Pons (tissue), 1 donor: ENCODE results near the gene FXYD2.
A peak's percentile ranks its signal among the peaks of the same experiment; 100 is the strongest.
"Not testable (repeated sequence)": the region's sequence is repeated elsewhere in the genome, so short reads cannot be mapped to it uniquely, and the experiment has no call there.

Source experiments
- DNase-seq: peaks from one replicate; pipeline ENCODE4 v3.0.0-alpha.2; 2016; ENCODE audit warnings: low spot score

Gene FXYD2

DNA sequence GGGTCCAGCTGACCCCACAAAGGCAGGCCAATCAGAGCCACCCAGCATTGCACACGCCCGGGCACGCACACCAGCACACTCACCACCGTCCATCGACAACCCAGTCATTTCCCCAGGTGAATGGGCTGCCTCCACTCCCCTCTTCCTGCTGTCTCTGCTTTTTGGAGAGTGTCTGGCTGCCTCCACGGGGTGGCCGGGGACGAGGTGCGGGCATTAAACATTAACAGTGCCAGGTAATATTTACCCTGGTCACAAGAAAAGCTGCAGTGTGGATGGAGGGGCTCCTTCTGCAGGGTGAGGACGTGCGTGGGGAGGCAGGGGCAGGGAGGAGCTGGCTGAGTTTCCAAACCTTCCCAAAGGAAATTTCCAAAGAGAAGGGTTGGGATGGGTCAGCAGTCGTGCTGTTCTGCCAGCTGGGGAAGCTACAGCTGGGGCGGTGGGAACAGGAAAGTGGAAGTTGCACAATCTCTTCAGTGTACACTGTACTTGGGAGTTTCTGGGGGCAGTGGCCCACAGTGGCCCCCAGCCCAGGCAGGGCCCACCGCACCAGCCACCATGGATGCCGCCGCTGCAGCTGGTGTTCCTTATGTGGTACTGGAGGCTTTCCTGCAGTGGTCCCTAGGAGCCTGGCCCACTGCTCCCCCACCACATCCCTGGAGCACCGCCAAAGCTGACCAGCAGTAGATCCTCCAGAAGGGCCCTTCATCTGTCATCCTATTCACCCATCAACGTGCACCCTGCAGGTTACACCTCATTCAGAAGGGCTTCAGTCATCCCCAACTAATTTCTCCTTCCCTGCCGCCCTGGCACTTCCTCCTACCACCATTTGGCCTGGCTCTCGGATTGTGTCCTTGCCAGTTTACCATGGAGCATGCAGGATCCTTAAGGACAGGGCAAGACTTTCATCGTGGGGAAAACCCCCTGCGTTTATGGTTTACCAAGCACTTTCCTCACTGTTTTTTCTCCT, at the start of gene FXYD2:
FXYD2 (minus strand) TSS at position 174 of the 967 bp plus-strand sequence; CDS start at position 108, 66 bp downstream.
- DNase-seq, result no peak

GRCh38 chr11:117873828-117874125, 49.2 kb upstream of the FXYD2 start:
- no peak for DNase-seq

GRCh38 chr11:117872975-117873827, 48.7 kb upstream of the FXYD2 start:
- DNase-seq, result no peak

DNA sequence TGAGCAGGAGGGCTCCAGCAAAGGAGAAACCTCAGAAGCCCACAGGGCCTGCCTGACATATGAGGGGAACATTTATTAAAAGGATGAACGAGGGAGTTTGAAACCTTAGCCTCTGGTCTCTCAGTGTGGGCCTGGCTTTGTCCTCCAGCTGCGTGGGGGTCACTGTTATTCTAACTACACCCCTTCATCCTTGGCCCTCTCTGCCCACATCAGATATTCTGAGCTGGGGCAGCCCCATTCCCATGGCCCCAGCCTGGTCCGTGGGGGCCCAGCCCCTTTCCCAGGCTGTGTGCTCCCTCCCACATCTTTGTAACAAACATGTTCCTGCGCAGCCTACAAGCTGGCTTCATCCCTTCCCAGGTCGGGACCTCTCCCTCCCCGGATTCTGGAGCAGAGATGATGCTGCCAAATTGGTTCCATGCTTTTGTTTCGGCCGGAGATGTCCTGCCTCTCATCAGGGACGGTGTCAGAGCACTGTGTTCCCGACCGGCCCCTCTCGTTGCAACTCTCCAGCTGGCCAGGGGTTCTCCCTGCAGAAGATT, 47.9 kb upstream of the FXYD2 start:
- no peak for DNase-seq

- DNase-seq, result no peak
These were observed 47.2 kb upstream of the FXYD2 start for GRCh38 chr11:117871784-117872183.

DNA sequence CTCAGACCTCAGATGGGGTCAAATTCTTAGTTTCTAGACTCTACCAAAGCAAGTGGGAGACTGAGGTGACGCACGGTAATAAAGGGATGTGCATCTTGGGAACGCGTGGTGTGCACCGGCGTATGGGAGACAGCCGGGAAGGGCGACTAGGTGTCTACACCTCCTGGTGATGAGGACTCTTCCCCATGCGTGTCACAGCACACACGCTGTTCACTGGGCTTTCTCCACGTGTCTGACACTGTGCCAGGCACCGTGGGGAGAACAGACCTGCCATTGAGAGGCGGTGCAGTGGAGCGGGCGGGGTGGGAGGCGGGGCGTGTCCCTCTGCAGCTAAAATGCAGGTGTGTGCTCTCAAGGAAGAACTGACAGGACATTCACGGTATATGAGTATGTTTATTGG, 46.6 kb upstream of the FXYD2 start:
- no peak for DNase-seq

GRCh38 chr11:117870103-117870952, 45.8 kb upstream of the FXYD2 start:
- peak; percentile 62 for DNase-seq

- no peak for DNase-seq
These were observed 45.1 kb upstream of the FXYD2 start for GRCh38 chr11:117869604-117870003.

DNA sequence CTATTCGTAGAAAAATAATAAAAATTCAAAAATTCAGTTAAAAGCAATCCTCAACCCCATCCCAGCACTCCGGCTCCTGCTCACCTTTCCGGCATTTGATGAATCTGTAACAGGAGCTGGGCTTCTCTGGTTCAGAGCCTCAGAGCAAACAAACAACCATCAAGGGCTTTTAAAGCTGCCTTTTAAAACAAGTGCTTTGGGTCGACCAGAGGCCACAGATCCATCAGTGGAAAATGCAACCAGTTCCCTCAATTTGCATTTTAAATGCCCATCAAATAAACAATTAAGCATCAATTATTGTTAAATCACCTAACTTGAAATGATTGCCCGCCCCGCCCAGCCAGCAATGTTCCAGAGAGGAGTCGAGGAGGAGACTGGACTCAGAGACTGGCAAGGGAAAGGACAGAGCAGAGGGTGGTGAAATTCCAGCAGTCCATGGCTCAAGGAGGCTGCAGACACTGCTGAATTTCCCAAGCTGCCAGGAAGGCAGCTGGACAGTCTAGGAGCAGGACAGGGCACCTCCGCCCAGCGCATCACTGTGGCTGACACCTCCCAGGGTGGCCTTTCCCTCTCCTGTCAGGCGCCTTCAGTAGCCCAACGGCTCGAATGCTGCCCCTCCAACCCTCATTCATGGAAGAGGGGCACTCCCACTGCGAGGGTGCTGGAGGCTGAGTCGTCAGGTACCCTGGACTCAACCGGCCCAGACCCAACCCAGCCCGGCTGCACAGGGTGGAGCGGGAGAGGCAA, 44.4 kb upstream of the FXYD2 start:
- DNase-seq, result no peak

GRCh38 chr11:117868088-117868487, 43.5 kb upstream of the FXYD2 start:
- no peak for DNase-seq

DNA sequence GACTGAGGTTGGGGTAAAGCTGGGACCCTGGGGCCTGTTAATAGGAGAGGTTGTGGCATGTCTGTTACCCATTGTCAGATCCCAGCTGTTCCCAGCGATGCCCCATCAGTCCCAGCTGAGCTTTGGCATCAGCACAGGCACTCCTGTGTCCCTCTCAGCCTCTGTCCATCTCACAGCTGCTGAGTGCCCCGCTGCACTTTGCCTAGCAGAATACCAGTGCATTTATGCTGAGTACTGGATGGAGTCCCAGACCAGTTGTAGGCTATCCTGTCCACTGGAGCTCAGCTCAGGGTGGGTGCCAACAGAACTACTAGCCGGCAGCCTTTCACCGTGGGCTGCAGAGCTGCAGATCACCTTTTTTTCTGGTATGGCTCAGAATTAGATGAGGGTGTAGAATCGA, 42.0 kb upstream of the FXYD2 start:
- peak; percentile 84 for DNase-seq

DNA sequence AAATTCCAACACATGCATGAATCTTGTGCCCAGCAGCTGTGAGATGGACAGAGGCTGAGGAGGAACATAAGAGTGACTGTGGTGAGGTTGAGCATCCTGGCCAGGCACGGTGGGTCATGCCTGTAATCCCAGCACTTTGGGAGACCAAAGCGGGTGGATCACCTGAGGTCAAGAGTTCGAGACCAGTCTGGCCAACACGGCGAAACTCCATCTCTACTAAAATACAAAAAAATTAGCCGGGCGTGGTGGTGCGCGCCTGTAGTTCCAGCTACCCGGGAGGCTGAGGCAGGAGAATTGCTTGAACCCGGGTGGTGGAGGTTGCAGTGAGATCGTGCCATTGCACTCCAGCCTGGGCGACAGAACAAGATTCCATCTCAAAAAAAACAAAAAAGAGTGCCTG, 41.0 kb upstream of the FXYD2 start:
- DNase-seq, result not testable (repeated sequence)

DNA sequence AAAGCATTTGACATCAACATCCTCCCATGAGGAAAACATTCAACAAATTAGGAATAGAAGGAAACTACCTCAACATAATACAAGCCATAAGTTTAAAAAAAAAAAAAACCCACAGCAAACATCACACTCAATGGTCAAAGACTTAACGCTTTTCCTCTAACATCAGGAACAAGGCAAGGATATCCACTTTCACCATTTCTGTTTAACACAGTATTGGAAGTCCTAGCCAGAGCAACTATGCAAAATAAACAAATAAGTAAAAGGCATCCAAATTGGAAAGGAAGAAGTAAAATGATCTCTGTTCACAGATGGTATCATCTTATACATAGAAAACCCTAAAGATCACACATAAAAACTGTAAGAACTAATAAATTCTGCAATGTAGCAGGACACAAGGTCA, 38.8 kb upstream of the FXYD2 start:
- DNase-seq, result no peak

DNA sequence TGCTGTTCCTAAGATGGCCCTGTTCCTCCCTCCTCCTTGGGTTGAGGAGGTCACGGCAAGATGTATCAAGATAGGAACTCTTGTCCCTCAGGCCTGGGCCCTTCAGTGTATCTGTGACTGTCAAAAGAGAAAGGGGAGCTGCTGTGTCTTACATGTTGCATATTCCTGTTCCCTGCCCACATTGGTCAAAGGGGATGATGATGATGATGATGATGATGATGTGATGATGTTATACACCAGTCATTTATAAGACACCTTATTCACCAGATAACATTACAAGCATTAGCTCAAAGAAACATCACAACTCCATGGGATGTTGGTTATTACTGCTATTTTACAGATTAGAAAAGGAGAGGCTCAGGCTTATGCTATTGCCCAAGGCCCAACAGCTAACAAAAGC, 38.2 kb upstream of the FXYD2 start:
- no peak for DNase-seq

DNA sequence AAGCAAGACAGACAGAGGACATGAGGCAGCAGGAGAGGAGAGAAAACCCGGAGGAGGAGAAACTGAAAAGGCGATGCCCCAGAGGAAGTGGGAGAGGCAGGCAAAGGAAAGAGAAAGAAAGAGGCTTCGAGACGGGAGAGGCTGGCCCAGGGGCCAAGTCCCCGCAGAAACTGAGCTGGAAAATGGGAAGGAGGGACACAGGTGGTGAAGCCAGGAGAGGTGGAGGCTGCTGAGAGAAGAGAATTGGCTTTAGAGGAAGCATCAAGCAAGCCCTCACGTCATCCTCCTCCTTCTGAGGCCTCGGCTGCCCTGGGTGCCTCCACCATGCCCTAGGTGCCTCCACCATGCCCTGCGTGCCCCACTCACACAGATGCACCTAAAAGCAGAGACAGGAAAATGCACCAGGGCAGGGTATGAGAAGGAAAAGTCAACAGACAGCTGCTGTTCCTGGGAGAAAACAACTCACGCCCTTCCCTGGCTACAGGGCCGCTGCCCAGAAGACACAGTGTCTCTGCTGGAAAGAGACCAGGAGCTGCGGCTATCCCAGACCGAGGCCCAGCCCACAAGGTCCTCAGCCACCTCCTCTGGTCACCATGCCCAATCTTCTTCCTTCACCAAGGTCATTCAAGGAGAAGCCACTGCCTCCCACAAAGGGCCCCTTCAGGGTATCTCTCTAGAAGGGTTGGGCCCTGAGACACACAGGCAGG, 37.6 kb upstream of the FXYD2 start:
- DNase-seq, result no peak

DNA sequence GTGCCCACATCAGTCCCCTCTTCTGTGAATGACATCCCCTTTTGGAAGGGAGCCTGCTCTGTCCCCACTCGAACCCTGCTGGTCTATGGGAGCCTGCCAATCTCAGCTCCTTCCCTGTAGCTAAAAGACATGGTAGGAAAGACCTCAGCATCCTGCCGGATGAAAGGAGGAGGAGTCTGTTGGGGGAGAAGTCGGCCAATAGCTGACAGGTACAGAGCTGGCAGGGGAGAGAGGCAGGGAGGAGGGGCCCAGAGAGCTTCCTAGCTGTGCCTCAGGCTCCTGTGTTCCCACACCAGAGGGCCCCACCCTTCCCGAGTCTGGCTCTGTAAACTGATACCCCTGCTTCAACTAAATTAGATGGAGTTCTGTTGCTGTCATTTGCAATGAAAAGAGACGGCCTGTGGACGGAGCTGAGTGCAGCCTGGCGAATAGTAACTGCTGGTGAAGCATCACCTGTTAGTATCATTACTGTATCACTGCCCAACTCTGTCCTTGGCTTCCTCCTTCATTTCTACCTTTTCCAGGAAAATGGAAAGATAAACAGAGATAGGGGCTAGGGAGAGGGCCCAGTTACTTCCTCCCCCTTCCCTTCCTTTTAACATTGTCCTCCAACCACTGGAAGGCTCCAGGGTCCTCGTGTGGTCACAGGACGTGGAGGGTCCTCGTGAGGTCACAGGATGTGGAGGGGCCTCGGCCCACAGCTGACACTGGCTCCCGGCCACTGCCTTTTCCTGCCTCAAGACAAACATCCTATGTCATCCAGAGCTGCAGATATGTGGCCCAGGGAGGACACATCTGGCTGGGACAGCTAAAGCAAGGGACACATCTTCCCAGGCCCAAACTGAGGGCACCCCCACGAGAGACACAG, 36.8 kb upstream of the FXYD2 start:
- no peak for DNase-seq

DNA sequence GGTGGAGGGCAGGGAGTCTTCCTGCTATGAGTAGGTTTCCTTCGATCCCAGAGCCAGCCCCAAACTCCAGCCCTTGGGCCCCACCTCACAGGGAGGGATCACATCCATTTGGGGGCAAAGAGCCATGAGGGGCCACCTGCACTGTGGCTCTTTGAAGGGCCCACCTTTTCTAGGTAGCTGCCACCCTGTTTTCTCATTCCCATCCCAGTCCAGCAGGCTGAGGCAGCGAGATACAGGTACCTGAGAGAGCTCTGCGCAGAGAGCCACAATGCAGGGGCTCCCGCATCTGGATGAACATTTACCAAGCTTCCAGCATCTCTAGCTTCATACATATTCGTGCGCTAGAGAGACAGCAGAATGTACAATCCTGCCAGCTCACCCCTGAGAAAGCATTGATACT, 35.6 kb upstream of the FXYD2 start:
- DNase-seq, result no peak

GRCh38 chr11:117859488-117860112, 35.1 kb upstream of the FXYD2 start:
- DNase-seq, result no peak

DNA sequence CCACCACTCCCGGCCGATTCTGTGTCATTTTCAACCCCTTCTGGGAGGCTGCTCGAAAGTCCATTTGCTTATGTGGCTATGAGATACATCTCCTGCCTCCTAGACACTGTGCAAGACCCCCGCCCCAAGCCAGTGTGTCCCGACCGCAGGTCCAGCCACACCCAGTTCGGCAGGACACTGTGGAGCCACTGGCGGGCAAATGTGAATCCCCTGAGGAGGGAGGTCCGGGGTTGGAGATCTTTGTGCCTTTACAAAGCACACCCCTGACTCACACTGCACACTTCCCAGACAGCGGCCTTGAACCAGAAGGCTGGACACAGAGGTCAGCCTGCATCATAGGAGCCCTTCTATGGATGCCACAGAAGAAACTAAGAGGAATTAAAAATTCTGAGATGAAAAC, 34.5 kb upstream of the FXYD2 start:
- no peak for DNase-seq
